Islet of Langerhans (tissue), 1 donor: ENCODE measurements around the gene SNAP29.
"Not testable (repeated sequence)": the region's sequence is repeated elsewhere in the genome, so short reads cannot be mapped to it uniquely, and the experiment has no call there.

Source experiments
- FAIRE-seq: peaks from one replicate; lab custom pipeline; 2011; peaks lifted over from hg19 to GRCh38; lab: Jason Lieb, UNC

SNAP29 gene

GRCh38 chr22:20858615-20859416, at the start of gene SNAP29, which contains the start of gene PI4KA:
SNAP29 (plus strand) TSS chr22:20859007; CDS start chr22:20859111, 104 bp downstream.
PI4KA (minus strand) TSS chr22:20858811; CDS start chr22:20858725, 86 bp downstream.
- no peak for FAIRE-seq

DNA sequence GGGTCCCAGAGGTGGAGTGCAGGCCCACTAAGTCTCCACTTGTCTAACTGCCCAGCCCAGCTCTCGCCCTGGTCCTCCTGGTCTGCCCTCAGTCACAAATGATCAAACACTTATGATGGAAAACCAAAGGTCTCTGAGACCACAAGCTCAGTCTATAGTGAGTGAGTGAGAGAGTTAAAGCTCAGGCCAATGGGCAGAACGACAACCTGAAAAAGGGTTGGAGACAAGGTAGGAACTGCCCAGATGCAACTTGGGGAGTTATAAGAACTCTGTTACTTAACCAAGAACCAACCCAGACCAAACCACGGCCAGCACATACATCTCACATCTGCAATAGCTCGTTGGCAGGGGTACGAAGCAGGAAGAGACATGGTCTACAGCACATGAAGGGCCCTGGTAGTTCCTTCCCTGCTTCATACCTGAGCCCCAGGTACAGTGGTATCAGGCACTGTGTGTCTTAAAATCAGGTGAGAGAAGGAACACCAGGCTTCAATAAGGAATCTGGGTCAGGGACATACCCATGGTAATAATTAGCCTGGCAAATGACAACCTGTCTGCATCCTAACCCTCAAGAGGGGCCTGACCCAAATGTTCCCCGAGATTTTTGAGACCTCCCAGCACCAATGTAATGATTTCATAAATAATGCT, 49.1 kb upstream of the SNAP29 start:
- no peak for FAIRE-seq

DNA sequence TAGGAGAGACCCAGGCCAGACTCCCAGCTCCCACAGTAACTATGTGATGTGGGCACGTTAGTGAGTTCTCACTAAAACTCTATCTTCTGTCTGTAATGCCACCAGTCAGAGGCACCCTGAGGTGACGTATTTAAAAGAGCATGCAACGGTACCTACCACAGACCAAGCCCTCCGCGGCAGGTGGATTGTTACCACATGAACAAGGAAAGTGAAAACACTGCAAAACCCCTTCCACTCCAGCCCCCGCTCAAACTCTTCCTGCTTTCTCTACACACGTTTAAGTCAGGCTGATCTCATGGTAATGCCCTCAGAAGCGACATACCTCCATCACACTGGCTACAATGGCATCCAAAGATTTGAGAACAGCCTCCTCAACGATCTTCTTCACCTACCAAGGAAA, 48.2 kb upstream of the SNAP29 start:
- no peak for FAIRE-seq

GRCh38 chr22:20811171-20811570, 47.6 kb upstream of the SNAP29 start:
- no peak for FAIRE-seq

GRCh38 chr22:20811971-20812660, 46.7 kb upstream of the SNAP29 start:
- FAIRE-seq, result no peak

DNA sequence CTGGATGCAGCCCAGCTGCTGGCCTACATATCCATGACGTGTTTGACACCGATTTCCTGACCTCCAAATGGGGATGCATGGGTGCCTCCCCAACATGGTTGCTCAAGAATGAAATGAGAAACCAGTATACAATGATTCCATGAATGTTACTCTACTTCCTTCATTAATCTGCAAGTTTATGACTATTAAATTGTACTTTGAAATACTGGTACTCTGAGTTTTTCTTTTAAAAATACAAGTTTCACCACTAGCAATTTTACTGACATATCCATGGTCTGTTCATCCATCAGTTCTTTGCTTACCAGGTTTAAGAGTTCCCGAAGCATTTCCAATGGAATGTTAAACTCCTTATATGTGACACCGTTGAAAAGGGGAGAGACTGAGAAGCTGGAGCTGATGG, 45.8 kb upstream of the SNAP29 start:
- no peak for FAIRE-seq

GRCh38 chr22:20814221-20814808, 44.5 kb upstream of the SNAP29 start:
- no peak for FAIRE-seq

DNA sequence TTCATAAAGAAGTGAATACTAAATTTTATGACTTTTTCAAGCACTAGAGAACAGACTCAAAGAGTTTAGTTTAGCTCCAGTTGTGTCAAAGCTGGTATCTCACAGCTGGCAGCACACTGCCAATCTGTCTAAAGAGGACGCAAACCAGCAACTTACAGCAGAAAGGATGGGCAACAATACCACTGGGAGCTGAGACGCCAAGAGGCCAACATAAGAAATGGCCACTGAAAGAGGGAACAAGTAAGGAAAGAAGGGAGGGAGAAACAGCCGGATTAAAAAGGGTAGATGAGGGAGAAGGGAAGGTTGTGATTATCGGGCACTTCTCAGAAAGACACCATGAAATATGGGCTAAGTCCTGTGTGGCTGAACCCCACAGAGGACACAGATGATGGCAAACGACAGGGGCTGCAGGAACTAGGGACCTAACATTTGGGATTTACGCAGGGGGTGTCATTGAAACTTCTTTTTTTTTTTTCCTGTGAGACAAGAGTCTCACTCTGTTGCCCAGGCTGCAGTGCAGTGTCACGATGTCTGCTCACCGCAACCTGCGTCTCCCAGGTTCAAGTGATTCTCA, 43.2 kb upstream of the SNAP29 start:
- no peak for FAIRE-seq

DNA sequence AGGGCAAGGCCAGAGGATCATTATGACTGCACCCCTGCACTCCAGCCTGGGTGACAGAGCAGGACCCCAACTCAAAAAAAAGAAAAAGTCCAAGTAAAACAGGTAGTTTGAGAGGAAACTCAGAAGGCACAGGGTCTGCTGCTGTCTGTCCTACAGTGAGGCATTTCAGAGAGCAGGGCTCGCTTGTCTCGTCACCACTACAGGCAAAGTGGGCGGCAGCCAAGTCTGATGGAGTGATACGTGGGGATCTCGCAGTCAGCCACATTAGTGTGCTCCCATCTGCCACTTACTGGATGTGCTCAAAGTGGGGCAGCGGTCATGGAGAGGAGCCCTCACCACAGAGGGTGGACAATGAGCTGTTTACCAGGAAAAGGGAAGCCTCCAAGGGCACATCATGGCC, 42.2 kb upstream of the SNAP29 start:
- FAIRE-seq, result no peak

DNA sequence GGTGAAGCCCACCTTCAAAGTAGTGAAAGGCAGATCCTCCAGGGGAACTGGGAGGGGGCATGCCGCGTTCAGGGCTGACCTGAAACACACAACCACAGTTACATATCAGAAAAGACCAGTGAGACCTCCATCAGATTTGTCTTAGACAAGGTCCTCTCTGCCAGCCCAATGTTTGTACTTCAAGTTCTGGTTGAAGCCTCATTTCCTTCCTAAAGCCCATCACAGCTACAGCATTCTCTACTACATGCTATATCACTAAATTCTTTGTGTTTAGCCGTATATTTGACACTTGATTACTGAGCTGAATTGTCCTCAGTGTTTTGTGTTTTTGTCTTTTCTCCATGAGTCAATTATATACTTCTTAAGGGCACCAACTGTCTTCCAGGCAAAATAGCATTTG, 40.3 kb upstream of the SNAP29 start:
- FAIRE-seq, result no peak

- no peak for FAIRE-seq
Measured at GRCh38 chr22:20819471-20819870, 39.3 kb upstream of the SNAP29 start.

DNA sequence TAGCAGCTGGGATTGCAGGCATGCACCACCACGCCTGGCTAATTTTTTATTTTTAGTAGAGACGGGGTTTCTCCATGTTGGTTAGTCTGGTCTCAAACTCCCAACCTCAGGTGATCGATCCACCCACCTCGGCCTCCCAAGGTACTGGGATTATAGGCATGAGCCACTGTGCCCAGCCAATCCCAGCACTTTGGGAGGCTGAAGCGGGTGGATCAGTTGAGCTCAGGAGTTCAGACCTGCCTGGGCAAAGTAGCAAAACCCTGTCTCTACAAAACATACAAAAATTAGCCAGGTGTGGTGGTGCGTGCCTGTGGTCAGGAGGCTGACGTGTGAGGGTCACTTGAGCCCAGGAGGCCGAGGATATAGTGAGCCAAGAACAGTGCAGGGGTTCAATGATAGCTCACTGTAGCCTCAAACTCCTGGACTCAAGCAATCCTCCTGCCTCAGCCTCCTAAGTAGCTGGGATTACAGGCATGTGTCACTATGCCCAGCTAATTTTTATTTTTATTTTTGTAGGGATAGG, 37.0 kb upstream of the SNAP29 start:
- FAIRE-seq, result not testable (repeated sequence)

- no peak for FAIRE-seq
Measured at GRCh38 chr22:20822240-20822639, 36.6 kb upstream of the SNAP29 start.

GRCh38 chr22:20823264-20823663, 35.5 kb upstream of the SNAP29 start:
- no peak for FAIRE-seq

DNA sequence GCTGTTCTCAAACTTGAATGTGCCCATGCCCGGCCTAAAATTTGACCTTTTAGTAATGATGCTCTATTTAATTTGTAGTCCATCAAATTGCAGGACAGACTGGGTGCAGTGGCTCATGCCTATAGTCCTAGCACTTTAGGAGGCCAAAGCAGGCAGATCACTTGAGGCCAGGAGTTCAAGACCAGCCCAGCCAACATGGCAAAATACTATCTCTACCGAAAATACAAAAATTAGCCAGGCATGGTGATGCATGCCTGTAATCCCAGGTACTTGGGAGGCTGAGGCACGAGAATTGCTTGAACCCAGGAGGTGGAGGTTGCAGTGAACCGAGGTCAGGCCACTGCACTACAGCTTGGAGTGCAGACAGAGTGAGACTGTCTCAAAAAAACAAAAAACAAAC, 33.6 kb upstream of the SNAP29 start:
- FAIRE-seq, result not testable (repeated sequence)

- no peak for FAIRE-seq
Measured at GRCh38 chr22:20825624-20826023, 33.2 kb upstream of the SNAP29 start.

DNA sequence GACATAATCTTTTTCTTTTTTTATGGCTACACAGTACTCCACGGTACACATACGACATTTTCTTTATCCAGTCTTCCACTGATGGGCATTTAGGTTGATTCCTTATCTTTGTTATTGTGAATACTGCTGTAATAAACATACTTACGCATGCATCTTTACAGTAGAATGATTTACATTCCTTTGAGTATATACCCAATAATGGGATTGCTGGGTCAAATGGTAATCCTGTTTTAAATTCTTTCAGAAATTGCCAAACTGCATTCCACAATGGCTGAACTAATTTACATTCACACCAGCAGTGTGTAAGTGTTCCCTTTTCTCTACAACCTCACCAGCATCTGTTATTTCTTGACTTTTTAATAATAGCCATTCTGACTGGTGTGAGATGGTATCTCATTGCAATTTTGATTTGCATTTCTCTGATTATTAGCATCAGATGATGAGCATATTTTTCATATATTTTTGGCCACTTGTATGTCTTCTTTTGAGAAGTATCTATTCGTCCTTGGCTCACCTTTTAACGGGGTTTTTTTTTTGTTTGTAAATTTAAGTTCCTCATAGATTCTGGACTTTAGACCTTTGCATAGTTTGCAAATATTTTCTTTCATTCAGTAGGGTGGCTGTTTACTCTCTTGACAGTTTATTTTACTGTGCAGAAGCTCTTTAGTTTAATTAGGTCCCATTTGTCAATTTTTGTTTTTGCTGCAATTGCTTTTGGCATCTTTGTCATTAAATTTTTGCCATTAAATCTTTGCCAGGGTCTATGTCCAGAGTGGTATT, 32.2 kb upstream of the SNAP29 start:
- FAIRE-seq, result not testable (repeated sequence)

- FAIRE-seq, result no peak
Measured at GRCh38 chr22:20829491-20830134, 29.2 kb upstream of the SNAP29 start.

GRCh38 chr22:20833225-20833665, 25.6 kb upstream of the SNAP29 start:
- FAIRE-seq, result no peak

- no peak for FAIRE-seq
Measured at GRCh38 chr22:20834206-20834605, 24.6 kb upstream of the SNAP29 start.

DNA sequence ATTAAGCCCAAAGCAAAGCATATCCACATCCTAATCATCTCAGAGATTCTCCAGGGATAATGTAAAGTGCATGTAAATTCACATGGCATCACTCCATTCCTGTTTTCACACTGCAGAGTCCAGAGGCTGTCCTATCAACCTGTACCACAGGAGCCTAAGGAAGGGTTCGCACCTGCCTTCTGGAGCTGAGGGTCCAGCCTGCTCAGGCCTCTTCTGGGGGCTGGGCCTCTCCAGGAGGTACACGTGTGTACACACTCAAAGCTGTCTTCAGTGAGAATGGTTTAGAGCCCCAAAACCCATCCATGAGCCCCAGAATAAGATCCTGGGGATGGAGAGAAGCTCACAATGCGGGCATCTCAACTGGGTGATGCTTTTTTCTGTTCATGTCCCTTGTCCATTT, 24.1 kb upstream of the SNAP29 start:
- no peak for FAIRE-seq
